ENCODE measurements around the gene CDYL2.

DNA sequence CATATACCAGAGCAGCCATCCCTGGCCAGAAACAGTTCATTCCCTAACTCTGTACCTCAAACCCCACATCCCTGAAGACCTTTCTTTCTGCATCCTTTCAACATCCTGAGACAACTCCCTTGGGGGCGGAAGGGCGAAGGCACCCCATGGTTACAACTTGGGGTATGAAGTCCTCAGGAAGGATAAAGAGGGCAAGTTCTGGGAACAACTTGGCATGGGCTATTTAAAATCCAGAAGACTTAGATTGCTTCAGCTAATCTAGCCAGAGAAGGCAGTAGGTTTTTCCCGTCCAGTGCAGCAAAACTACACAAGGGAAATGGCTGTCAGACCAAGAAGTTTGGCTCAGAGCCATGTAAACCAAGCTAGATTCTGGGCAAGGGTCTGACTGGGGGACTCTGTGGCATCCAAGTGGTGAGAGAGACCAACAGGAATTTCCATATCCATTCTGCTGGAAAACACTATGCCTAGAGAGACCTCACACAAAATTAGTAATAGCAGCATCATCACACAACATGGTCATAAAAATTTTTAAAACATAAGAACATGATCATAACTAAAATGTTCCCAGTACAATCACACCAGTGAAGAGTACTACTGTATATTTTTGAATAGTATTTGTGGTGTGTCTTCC, 113.2 kb downstream of the CDYL2 start:
- TF ChIP-seq, protein P1, sequence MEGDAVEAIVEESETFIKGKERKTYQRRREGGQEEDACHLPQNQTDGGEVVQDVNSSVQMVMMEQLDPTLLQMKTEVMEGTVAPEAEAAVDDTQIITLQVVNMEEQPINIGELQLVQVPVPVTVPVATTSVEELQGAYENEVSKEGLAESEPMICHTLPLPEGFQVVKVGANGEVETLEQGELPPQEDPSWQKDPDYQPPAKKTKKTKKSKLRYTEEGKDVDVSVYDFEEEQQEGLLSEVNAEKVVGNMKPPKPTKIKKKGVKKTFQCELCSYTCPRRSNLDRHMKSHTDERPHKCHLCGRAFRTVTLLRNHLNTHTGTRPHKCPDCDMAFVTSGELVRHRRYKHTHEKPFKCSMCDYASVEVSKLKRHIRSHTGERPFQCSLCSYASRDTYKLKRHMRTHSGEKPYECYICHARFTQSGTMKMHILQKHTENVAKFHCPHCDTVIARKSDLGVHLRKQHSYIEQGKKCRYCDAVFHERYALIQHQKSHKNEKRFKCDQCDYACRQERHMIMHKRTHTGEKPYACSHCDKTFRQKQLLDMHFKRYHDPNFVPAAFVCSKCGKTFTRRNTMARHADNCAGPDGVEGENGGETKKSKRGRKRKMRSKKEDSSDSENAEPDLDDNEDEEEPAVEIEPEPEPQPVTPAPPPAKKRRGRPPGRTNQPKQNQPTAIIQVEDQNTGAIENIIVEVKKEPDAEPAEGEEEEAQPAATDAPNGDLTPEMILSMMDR (IDR thresholded peaks at IDR 0.05; ENCODE audit: extremely low read depth in 1 of 2, insufficient read depth in 1 of 2, low read depth in 1 of 2, low read length in 2 of 2): no peak
- TF ChIP-seq POLR2A (IDR thresholded peaks at IDR 0.05; ENCODE audit: low read depth, low read length) (no peak), EZH2 (IDR thresholded peaks at IDR 0.05; ENCODE audit: borderline replicate concordance, low read depth, low read length, severe bottlenecking) (no peak), POLR2AphosphoS5 (IDR thresholded peaks at IDR 0.05; ENCODE audit: insufficient read depth, low read depth, low read length) (no peak)
